ENCODE measurements around the gene GIPR. TPM values are rescaled to one million over a fixed set of nuclear protein-coding genes. Genes with fewer than 3 reads are reported as not detected.

The GIPR gene
- total and polyA plus RNA-seq, 2 of the 13 experiments (the other 11 are each of a cell fraction or from before 2014, with no cell fraction given), result 0.15 to 1.2 TPM

- TF ChIP-seq CSRNP1 (CRISPR knock-in tag; IDR thresholded peaks at IDR 0.05) (0 out of 2 replicates have a peak, but pooled peaks have one; percentile 87), ZFYVE20 (CRISPR knock-in tag; IDR thresholded peaks at IDR 0.05; ENCODE audit: borderline replicate concordance, low read depth) (no peak), ZNF337 (CRISPR knock-in tag; IDR thresholded peaks at IDR 0.05; ENCODE audit: borderline replicate concordance, low read depth) (peak; percentile 54; the same call in 1 of the 2 replicates), SNAPC2 (CRISPR knock-in tag; IDR thresholded peaks at IDR 0.05) (peak; percentile 36; the same call in 1 of the 2 replicates), WIZ (CRISPR knock-in tag; IDR thresholded peaks at IDR 0.05) (no peak), ZMYM3 (CRISPR knock-in tag; IDR thresholded peaks at IDR 0.05) (no peak), TAF1 (CRISPR knock-in tag; IDR thresholded peaks at IDR 0.05) (peak; percentile 83), ZSCAN25 (CRISPR knock-in tag; IDR thresholded peaks at IDR 0.05) (peak; percentile 64), ZNF274 (CRISPR knock-in tag; IDR thresholded peaks at IDR 0.05) (peak; percentile 70; the same call in 1 of the 2 replicates), EED (CRISPR knock-in tag; IDR thresholded peaks at IDR 0.05) (no peak), NFIB (CRISPR knock-in tag; IDR thresholded peaks at IDR 0.05; ENCODE audit: borderline replicate concordance) (no peak), FOXO1 (CRISPR knock-in tag; IDR thresholded peaks at IDR 0.05) (peak; percentile 25; the same call in 1 of the 2 replicates), DMAP1 (CRISPR knock-in tag; IDR thresholded peaks at IDR 0.05) (peak; percentile 91), ZBTB3 (CRISPR knock-in tag; IDR thresholded peaks at IDR 0.05; ENCODE audit: borderline replicate concordance, low read depth) (0 out of 2 replicates have a peak, but pooled peaks have one; percentile 31), SMARCE1 (IDR thresholded peaks at IDR 0.05; ENCODE audit: borderline replicate concordance) (no peak), HES4 (CRISPR knock-in tag; IDR thresholded peaks at IDR 0.05; ENCODE audit: borderline replicate concordance) (peak; percentile 63; the same call in 1 of the 2 replicates), ELF3 (CRISPR knock-in tag; IDR thresholded peaks at IDR 0.05) (peak; percentile 23; the same call in 1 of the 2 replicates), ZNF280D (CRISPR knock-in tag; IDR thresholded peaks at IDR 0.05) (no peak)
- TF ChIP-seq, protein P1, sequence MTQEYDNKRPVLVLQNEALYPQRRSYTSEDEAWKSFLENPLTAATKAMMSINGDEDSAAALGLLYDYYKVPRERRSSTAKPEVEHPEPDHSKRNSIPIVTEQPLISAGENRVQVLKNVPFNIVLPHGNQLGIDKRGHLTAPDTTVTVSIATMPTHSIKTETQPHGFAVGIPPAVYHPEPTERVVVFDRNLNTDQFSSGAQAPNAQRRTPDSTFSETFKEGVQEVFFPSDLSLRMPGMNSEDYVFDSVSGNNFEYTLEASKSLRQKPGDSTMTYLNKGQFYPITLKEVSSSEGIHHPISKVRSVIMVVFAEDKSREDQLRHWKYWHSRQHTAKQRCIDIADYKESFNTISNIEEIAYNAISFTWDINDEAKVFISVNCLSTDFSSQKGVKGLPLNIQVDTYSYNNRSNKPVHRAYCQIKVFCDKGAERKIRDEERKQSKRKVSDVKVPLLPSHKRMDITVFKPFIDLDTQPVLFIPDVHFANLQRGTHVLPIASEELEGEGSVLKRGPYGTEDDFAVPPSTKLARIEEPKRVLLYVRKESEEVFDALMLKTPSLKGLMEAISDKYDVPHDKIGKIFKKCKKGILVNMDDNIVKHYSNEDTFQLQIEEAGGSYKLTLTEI (CRISPR knock-in tag; conservative IDR thresholded peaks at IDR 0.05), result no peak
- TF ChIP-seq, protein P2, sequence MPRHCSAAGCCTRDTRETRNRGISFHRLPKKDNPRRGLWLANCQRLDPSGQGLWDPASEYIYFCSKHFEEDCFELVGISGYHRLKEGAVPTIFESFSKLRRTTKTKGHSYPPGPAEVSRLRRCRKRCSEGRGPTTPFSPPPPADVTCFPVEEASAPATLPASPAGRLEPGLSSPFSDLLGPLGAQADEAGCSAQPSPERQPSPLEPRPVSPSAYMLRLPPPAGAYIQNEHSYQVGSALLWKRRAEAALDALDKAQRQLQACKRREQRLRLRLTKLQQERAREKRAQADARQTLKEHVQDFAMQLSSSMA (CRISPR knock-in tag; IDR thresholded peaks at IDR 0.05), result no peak
- TF ChIP-seq, protein P3, sequence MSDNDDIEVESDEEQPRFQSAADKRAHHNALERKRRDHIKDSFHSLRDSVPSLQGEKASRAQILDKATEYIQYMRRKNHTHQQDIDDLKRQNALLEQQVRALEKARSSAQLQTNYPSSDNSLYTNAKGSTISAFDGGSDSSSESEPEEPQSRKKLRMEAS (IDR thresholded peaks at IDR 0.05), result peak; percentile 88
These were observed 23.6 kb downstream of the GIPR start, which contains the start of gene SNRPD2 (continued) for GRCh38 chr19:45691516-45692186.
